HG02678 (cell line): ENCODE results near the gene ATP7B.
A peak's percentile ranks its signal among the peaks of the same experiment; 100 is the strongest.
"Not testable (repeated sequence)": the region's sequence is repeated elsewhere in the genome, so short reads cannot be mapped to it uniquely, and the experiment has no call there.

Experiments used
- ATAC-seq: cut with Tn5 transposase; IDR thresholded peaks from one replicate; pipeline ENCODE4 v1.9.1; 2021; ENCODE audit warnings: mild to moderate bottlenecking, moderate library complexity; ENCODE audit not compliant: unreplicated experiment

The ATP7B gene

DNA sequence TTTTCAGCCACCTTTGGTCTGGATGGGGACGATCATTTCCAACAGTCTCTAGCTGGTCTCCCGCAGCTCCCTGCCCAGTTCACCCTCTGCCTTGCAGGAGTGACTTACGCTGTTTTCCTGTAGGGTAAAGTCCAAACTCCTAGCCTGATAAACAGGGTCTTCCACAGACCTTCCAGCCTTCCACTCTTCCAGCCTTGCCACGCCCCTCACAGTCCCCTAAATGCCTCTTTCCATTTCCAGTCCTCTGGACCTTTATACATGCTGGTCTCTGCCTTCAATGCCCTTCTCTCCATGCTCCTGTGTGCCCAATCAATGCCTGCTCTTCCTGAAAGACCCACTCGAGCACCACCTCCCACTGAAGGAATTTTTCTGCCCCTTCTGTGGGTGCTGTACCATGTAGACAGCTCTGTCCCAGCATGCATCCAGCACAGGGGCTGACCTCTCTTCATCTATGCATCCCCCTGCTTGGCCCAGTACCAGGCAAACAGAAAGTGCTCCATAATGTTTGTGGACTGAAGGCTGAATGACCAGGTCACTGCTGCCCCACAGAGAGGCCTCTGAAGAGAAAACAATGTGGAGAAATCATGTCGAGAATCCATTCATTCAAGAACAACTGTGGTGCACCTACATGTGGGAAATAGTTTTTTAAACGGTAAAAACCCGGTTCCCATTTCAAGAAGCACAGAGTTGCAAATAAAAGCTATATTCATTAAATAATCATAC is 4.6 kb downstream of the ATP7B start:
- ATAC-seq = no peak

- no peak for ATAC-seq
These were observed 5.3 kb downstream of the ATP7B start for GRCh38 chr13:52005841-52006522.

GRCh38 chr13:52004511-52005170 is 6.6 kb downstream of the ATP7B start:
- ATAC-seq = no peak

DNA sequence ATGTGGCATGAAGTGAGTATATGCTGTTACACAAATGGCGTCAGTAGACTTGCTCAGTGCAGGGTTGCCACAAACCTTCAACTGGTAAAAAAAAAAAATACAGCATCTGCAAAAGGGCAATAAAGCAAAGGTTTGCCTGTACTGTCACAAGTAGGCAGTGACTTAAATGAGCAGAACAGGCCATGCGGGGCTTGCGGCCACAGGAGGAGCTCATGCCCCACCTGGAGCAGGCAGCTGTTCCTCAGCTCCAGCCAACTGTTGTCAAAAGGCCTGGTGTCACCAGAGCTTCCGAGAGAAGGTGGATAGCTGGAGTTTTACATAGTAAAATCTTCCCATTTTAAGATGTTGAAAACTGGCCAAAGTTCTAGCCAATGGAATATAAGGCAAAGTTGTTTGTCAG is 7.7 kb downstream of the ATP7B start:
- no peak for ATAC-seq

GRCh38 chr13:52002361-52002760 is 8.9 kb downstream of the ATP7B start:
- ATAC-seq = no peak

DNA sequence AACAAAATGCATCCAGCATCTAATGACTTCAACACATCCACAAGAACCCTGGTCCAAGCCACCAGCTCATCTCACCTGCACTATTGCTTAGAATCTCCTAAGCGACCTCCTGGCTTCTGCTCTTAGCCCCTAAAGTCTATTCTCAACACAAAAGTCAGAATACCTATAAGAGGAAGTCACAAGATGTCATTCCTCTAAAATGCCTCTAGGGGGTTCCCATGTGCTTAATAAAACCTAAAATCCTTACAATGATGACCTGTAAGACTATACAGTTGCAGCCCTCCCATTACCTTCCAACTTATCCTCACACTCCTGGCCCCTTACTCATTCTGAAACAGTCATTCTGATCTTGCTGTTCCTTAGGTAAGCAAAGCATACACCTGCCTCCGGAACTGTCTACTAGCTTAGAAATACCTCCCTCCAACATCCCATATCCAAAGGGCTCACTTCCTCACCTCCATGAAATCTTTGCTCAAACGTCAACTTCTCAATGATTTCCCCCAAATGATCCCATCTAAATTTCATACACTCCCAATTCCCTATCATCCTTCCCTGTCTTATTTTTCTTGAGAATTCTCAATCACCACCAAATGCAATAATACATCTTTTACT is 10.0 kb downstream of the ATP7B start:
- ATAC-seq = peak; percentile 94

DNA sequence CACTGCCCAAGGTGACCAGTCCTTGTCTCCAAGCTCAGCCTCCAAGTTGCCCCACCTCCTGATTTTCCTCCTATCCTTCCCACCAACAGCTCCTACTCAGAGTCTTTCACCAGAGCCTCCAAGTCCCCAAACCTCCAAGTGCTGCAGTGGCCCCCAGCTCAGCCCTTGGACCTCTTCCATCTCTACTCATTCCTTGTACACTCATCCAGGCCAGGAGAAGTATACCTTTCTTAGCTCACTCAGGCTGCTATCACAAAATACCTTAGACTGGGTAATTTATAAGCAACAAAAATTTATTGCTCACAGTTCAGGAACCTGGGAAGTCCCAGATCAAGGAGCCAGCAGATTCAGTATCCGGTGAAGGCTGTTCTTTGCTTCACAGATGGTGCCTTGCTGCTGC is 11.3 kb downstream of the ATP7B start:
- no peak for ATAC-seq

DNA sequence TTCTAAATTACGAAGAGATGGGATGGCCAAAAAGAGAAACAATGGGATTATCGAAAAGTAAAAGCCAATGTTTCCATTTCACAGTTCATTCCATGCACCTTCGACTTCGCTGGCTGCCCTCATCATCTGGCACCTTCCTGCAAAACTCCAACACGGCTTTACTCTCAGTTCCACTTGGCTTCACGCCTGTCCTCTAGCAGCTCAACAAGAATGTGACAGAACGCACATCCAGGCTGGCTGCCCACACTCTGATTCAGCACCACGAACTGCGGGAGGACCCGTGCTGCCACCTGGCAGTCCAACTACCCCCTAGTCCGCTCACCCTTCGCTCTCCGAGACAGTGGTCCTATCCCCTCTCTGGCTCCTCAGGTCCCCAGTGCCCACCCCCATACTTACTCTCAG is 11.7 kb downstream of the ATP7B start:
- ATAC-seq = no peak

GRCh38 chr13:51998723-51999509 is 12.3 kb downstream of the ATP7B start:
- no peak for ATAC-seq

DNA sequence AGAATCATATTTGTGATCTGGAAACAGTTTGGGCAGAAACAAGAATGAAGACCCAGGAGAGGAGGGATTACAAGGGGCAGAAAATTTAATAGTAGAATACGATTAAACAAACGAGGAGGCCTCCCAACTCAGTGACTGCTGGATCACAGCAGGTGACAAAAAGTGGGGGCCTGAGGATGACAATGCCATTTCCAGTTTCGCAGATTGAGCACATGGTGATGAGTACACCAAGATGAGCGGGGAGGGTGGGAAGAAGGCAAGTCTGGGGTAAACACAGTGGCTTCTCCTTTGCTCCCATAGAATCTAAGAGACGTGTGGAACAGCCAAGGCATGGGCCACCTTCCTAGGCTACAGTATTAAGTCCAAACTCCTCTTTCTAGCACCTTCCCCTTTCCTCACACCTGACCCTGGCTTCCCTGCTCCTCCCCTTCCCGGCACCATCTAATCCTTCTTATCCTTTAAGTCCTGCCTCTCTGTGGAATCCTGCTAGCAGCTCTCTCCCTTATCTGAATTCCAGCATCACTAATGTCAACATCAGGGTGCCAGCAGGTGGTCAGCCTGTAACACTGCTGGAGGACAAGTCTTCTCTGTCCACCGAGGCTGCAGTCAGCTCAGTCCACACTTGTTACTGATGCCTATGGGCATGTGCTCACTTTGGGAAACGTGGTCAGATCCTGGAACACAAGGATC is 13.5 kb downstream of the ATP7B start:
- ATAC-seq = no peak

- ATAC-seq = no peak
These were observed 14.1 kb downstream of the ATP7B start for GRCh38 chr13:51997186-51997585.

DNA sequence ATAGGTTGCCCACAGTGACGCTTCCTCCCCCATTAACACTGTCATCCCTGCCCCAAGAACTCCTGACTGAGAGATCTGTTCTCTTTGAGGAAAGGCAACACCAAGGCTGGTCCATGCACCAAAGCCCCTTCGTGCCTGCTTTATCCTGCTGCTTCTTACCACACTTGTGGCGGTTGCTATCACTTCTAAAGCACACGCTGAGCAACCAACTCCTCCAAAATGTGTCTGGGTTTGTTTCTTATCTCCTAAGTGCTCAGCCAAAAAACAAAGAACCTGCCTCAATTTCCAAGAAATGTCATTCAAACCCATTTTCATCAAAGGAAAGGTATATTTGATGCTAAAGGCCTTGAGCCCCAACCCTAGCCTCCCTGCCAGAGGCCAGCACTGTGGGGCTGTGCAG is 14.6 kb downstream of the ATP7B start:
- ATAC-seq = no peak

GRCh38 chr13:51995677-51996551 is 15.3 kb downstream of the ATP7B start:
- ATAC-seq = no peak

DNA sequence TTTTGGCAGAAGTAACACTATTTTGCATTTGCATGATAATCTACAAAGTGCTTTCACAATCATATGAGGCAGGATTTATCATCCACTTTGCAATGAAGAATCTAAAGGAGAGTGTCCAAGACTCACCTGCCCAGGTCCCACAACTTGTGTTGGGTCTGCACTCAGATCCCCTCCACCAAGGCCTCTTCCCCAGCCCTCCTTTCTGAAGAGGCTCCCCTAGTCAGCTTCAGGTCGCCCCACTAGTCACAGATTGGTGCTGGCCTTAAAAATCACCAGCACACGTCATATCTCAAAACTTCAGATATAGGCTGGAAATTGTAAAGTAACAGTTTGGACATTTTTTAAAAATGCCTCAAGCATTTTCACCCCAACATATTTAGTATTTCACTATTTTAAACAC is 17.5 kb downstream of the ATP7B start:
- no peak for ATAC-seq

GRCh38 chr13:51988988-51989618 is 22.1 kb downstream of the ATP7B start:
- no peak for ATAC-seq

- ATAC-seq = not testable (repeated sequence)
These were observed 26.3 kb downstream of the ATP7B start for GRCh38 chr13:51984904-51985303.

GRCh38 chr13:51983292-51983691 is 28.0 kb downstream of the ATP7B start:
- ATAC-seq = not testable (repeated sequence)

DNA sequence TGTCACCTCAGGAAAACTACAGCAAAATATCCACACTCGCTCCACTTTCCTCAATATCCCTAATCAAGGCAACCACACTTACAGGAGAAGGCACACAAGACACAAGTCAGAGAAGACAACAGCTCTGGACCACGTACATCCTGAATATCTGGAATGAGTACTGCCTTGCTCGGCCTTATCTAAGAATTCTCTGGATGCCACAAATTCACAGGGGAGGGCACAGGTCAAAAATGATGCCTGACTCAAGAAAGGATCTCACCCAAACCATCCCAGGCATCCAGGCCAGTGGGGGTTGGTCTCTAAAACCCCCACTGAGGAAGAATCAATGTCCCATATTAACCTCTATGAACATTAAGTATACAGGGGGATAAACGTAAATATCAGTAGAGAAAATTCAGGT is 29.9 kb downstream of the ATP7B start:
- ATAC-seq = no peak

- ATAC-seq = no peak
These were observed 30.3 kb downstream of the ATP7B start for GRCh38 chr13:51980908-51981307.
